GM12878 (cell line): ENCODE measurements around the gene PIRT. TPM values are rescaled to one million over a fixed set of nuclear protein-coding genes. Genes with fewer than 3 reads are reported as not detected.

ENCODE experiments used
- ATAC-seq: fragments of 200-7000 bp; cut with Tn5 transposase; 3 replicates; pipeline ENCODE4 v1.9.1; 2020; ENCODE audit warnings: mild to moderate bottlenecking, moderate library complexity
- BruUV-seq: library from RNA; stranded (reverse); fragments of 400-500 nt; replicated peaks from 2 replicates; lab custom pipeline; 2021; lab: Mats Ljungman, UMichigan
- CTCF ChIA-PET: fragments of 300-600 bp; sonication (Branson Sonifier 250); formaldehyde crosslinking; extraction: SDS; loops from one replicate; lab custom pipeline; 2021; ENCODE audit warnings: inconsistent platforms; lab: Yijun Ruan, JAX
- POLR2A ChIA-PET: fragments of 350-600 bp; formaldehyde crosslinking; extraction: SDS; loops from one replicate; lab custom pipeline; 2021; ENCODE audit warnings: inconsistent platforms; lab: Charles Lee
- RAD21 ChIA-PET: fragments of 300-600 bp; sonication (Branson Sonifier 250); formaldehyde crosslinking; loops from one replicate; lab custom pipeline; 2023; ENCODE audit warnings: antibody characterized with exemption; ENCODE audit not compliant: unreplicated experiment; lab: Charles Lee
- SMC1A ChIA-PET: fragments of 300-600 bp; sonication (Branson Sonifier 250); formaldehyde crosslinking; loops from one replicate; lab custom pipeline; 2023; ENCODE audit not compliant: unreplicated experiment, uncharacterized antibody; lab: Charles Lee
- DNase-seq: peaks from one replicate; pipeline ENCODE4 v3.0.0-alpha.2; 2011; ENCODE audit warnings: low read depth, low spot score
- FAIRE-seq: peaks from 3 replicates; lab custom pipeline; 2011; peaks lifted over from hg19 to GRCh38; lab: Jason Lieb, UNC
- H2AFZ ChIP-seq: 2 replicates; pipeline ENCODE4 v1.6.0; 2011; ENCODE audit warnings: low read depth, low read length, control low read depth; ENCODE audit not compliant: control insufficient read depth
- H3K27ac ChIP-seq: 2 replicates; pipeline ENCODE4 v1.5.1; 2011; ENCODE audit warnings: control low read depth; ENCODE audit not compliant: control insufficient read depth, insufficient read depth
- H3K27me3 ChIP-seq, 2 experiments: replicated peaks in 1 of 2; 2 replicates each; pipeline versions ENCODE4 v1.6.0 to v1.6.1; 2011; ENCODE audit warnings: low read length in 1 of 2; ENCODE audit not compliant: control insufficient read depth in 2 of 2, insufficient read depth in 2 of 2
- H3K36me3 ChIP-seq, 2 experiments: 2 replicates each; pipeline ENCODE4 v1.5.1; 2011; ENCODE audit warnings: low read length in 1 of 2; ENCODE audit not compliant: control insufficient read depth in 2 of 2, insufficient read depth in 2 of 2
- H3K4me1 ChIP-seq: 2 replicates; pipeline ENCODE4 v1.6.1; 2011; ENCODE audit warnings: mild to moderate bottlenecking, low read length, moderate library complexity, mixed read lengths; ENCODE audit not compliant: control insufficient read depth, insufficient read depth
- H3K4me2 ChIP-seq: 2 replicates; pipeline ENCODE4 v1.6.0; 2011; ENCODE audit warnings: control low read depth; ENCODE audit not compliant: control insufficient read depth, insufficient read depth
- H3K4me3 ChIP-seq: fragments of 200-600 bp; sonication (generic); 2 replicates; pipeline ENCODE4 v1.5.1; 2016
- H3K79me2 ChIP-seq: 2 replicates; pipeline ENCODE4 v1.6.0; 2011; ENCODE audit warnings: low read length; ENCODE audit not compliant: control insufficient read depth, insufficient read depth
- H3K9ac ChIP-seq: 2 replicates; pipeline ENCODE4 v1.8.0; 2011; ENCODE audit warnings: low read length, control low read depth, mixed read lengths; ENCODE audit not compliant: control insufficient read depth, insufficient read depth
- H3K9me3 ChIP-seq: replicated peaks from 3 replicates; pipeline ENCODE4 v1.5.1; 2011; ENCODE audit warnings: mild to moderate bottlenecking, low read length; ENCODE audit not compliant: control insufficient read depth, insufficient read depth
- H4K20me1 ChIP-seq: 2 replicates; pipeline ENCODE4 v1.6.0; 2011; ENCODE audit not compliant: control insufficient read depth, insufficient read depth
- BCL11A ChIP-seq: IDR thresholded peaks from 2 replicates; pipeline ENCODE4 v1.6.1; 2011; ENCODE audit warnings: low read depth, low read length
- DPF2 ChIP-seq: fragments of 450-650 bp; IDR thresholded peaks from 2 replicates; pipeline ENCODE4 v1.6.1; 2017; ENCODE audit warnings: mild to moderate bottlenecking
- FOS ChIP-seq: IDR thresholded peaks from 3 replicates; pipeline ENCODE4 v1.6.1; 2011; ENCODE audit warnings: borderline replicate concordance; ENCODE audit not compliant: insufficient read length; ENCODE audit errors: extremely low read depth
- KDM1A ChIP-seq: fragments of 200-600 bp; sonication (generic); IDR thresholded peaks from 2 replicates; pipeline ENCODE4 v1.6.1; 2016; ENCODE audit warnings: borderline replicate concordance
- KLF5 ChIP-seq: fragments of 450-650 bp; IDR thresholded peaks from 2 replicates; pipeline ENCODE4 v1.6.1; 2014; ENCODE audit warnings: mild to moderate bottlenecking; ENCODE audit not compliant: partially characterized antibody
- LARP7 ChIP-seq: fragments of 450-650 bp; IDR thresholded peaks from 2 replicates; pipeline ENCODE4 v1.6.1; 2017; ENCODE audit warnings: mild to moderate bottlenecking
- MEF2B ChIP-seq: fragments of 450-650 bp; IDR thresholded peaks from 2 replicates; pipeline ENCODE4 v1.6.1; 2018; ENCODE audit warnings: mild to moderate bottlenecking, moderate library complexity; ENCODE audit not compliant: partially characterized antibody, poor library complexity, severe bottlenecking
- MYC ChIP-seq: IDR thresholded peaks from 2 replicates; pipeline ENCODE4 v1.6.1; 2011; ENCODE audit warnings: mild to moderate bottlenecking, low read length, moderate library complexity, inconsistent platforms; ENCODE audit not compliant: insufficient read depth, insufficient replicate concordance, insufficient read length, severe bottlenecking
- NFYA ChIP-seq: IDR thresholded peaks from 2 replicates; pipeline ENCODE4 v1.6.1; 2011; ENCODE audit warnings: low read depth, mild to moderate bottlenecking, low read length, improper control_type of control experiment, borderline replicate concordance
- NR2F1 ChIP-seq: fragments of 450-650 bp; conservative IDR thresholded peaks from 2 replicates; pipeline ENCODE4 v1.6.1; 2017; ENCODE audit warnings: mild to moderate bottlenecking
- SP1 ChIP-seq: IDR thresholded peaks from one replicate; pipeline ENCODE4 v1.6.1; 2011; ENCODE audit warnings: low read depth, low read length
- WRNIP1 ChIP-seq: IDR thresholded peaks from 2 replicates; pipeline ENCODE4 v1.6.1; 2011; ENCODE audit warnings: low read depth, low read length, improper control_type of control experiment, borderline replicate concordance
- WGBS: methylation state at CpG from one replicate; pipeline ENCODE4 v1.1.6; 2016; ENCODE audit warnings: low lambda C conversion rate; ENCODE audit not compliant: insufficient replicate concordance, insufficient coverage; ENCODE audit errors: missing lambda C conversion rate; 5-methylcytosine and 5-hydroxymethylcytosine counted together
- in situ Hi-C: fragments of 300-500 bp; cut with MboI; formaldehyde crosslinking; loops from 9 replicates; pipeline ENCODE4 v1.14.3; 2018; ENCODE audit warnings: mixed read lengths
- intact Hi-C: fragments of 100-400 bp; cut with micrococcal nuclease; formaldehyde crosslinking; loops from one replicate; pipeline ENCODE4 v1.14.2; 2022; ENCODE audit not compliant: unreplicated experiment
- polyA plus RNA-seq, 11 experiments: library from polyadenylated mRNA; depleted of rRNA in 4 of 11; unstranded in 6 of 11; stranded (reverse) in 5 of 11; fragments of >200 nt; fragmentation: Nextera tagmentation in 4 of 11; fragmentation: Illumina TruSeq in 1 of 11; extraction: Ambion mirVana in 4 of 11; extraction: Trizol in 1 of 11; gene quantifications; 1 replicate in 1 of 11; 2 replicates in 10 of 11; pipeline versions ENCODE4 v1.2.1 to v1.2.3, GENCODE V29; 2011 to 2016; ENCODE audit warnings: inconsistent platforms in 2 of 11, missing spikeins in 2 of 11, low read depth in 1 of 11
- total RNA-seq, 4 experiments: library from RNA; depleted of rRNA in 3 of 4; stranded (reverse); fragments of >200 nt in 3 of 4; fragmentation: Illumina TruSeq in 1 of 4; extraction: Trizol in 1 of 4; gene quantifications; 2 replicates each; pipeline versions ENCODE4 v1.2.1 to v1.2.3, GENCODE V29; 2013 to 2021
- TF ChIP-seq, protein P1 (sequence below): fragments of 450-650 bp; formaldehyde crosslinking; IDR thresholded peaks from 2 replicates; pipeline ENCODE4 v1.5.0; 2022; ENCODE audit warnings: mild to moderate bottlenecking, missing genetic modification characterization
- TF ChIP-seq, protein P2 (sequence below): fragments of 450-650 bp; IDR thresholded peaks from 2 replicates; pipeline ENCODE4 v1.6.1; 2017; ENCODE audit warnings: mild to moderate bottlenecking, low read depth, inconsistent platforms; ENCODE audit not compliant: poor library complexity, severe bottlenecking
- TF ChIP-seq, protein P3 (sequence below): IDR thresholded peaks from 2 replicates; pipeline ENCODE4 v1.6.1; 2012; ENCODE audit warnings: low read depth, low read length, improper control_type of control experiment

The PIRT gene
- total and polyA plus RNA-seq, 10 of the 15 experiments (the other 5 are each of a cell fraction or from before 2014, with no cell fraction given) = not detected

DNA sequence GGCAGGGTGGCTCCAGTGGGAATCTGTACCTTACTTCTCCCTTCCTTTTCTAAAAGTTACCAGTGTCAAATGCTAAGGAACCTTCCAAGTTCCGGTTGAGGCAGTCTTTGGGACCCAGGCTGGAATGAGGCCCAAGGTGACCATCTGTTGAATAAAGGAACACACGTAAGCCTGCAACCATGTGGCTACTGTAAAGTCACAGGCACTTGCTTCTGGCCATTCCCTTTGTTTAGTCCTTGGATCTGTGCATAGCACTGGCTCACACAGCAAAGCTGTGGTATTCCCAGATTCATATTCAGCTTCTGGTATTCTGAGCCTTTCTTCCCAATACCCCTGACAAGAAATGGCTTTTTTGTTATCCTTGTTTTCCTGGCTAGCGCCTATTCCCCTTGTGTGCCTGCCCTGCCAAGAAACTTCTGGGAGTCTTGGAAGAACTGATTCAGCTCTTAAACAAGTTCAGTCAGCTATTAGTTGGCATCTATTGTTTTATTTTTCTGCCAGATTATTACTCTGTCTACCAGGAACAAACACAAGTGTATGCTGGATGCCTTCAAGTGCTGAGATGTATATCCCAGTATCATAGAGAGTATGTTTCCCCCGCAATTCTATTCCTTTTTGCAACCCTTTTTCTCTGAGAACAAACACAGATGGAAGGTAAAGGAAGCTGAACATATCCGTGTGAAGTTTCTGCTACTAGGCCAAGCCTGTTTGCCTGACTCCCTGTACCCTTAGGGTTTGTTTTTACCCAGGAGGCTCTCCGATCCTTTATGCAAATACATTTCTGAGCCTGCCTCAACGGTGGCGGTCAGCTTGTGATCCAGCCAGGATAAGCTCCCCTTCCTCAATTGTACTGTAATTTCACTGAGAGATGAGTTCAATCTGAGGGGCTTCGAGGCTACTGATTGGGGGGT is 47.1 kb downstream of the PIRT start:
- RAD21 ChIA-PET = no interaction called here
- CTCF ChIA-PET = interaction anchor here (1.1 to 2.2 kb wide), 2 partner anchors 144 to 174 kb away, joined by 5 to 8 read pairs; no protein-coding TSS in a partner anchor
- DNase-seq = no peak
- H3K9ac ChIP-seq = no peak overlapping the region
- no peaks in the 10 kb centered on the region for H3K36me3 ChIP-seq
- no TSS peak for BruUV-seq
- SMC1A ChIA-PET = interaction anchor here (0.6 kb wide), 1 partner anchor 19 kb away, joined by 4 read pairs; no protein-coding TSS in a partner anchor
- no peak for ATAC-seq
- H2AFZ ChIP-seq = no peak overlapping the region
- no peaks in the 10 kb centered on the region for H3K27me3 ChIP-seq
- no peaks in the 10 kb centered on the region for H4K20me1 ChIP-seq
- no peaks in the 10 kb centered on the region for H3K4me1 ChIP-seq
- intact Hi-C loops = no loop called here
- no peak overlapping the region for H3K4me3 ChIP-seq
- no peaks in the 10 kb centered on the region for H3K9me3 ChIP-seq
- FAIRE-seq = no peak
- in situ Hi-C loops = no loop called here
- POLR2A ChIA-PET = interaction anchor here (0.6 kb wide), 1 partner anchor 17 kb away, joined by 4 read pairs; no protein-coding TSS in a partner anchor
- H3K27ac ChIP-seq = no peak overlapping the region
- 34% methylated on average over 9 of the region's 9 CpGs for WGBS
- no peaks in the 10 kb centered on the region for H3K79me2 ChIP-seq
- no peak overlapping the region for H3K4me2 ChIP-seq
- TF ChIP-seq BCL11A (no peak), KDM1A (no peak), MEF2B (no peak), SP1 (no peak), DPF2 (no peak), MYC (no peak), FOS (no peak), LARP7 (no peak), KLF5 (no peak), WRNIP1 (no peak), NFYA (no peak), NR2F1 (no peak)
- TF ChIP-seq, protein P1, sequence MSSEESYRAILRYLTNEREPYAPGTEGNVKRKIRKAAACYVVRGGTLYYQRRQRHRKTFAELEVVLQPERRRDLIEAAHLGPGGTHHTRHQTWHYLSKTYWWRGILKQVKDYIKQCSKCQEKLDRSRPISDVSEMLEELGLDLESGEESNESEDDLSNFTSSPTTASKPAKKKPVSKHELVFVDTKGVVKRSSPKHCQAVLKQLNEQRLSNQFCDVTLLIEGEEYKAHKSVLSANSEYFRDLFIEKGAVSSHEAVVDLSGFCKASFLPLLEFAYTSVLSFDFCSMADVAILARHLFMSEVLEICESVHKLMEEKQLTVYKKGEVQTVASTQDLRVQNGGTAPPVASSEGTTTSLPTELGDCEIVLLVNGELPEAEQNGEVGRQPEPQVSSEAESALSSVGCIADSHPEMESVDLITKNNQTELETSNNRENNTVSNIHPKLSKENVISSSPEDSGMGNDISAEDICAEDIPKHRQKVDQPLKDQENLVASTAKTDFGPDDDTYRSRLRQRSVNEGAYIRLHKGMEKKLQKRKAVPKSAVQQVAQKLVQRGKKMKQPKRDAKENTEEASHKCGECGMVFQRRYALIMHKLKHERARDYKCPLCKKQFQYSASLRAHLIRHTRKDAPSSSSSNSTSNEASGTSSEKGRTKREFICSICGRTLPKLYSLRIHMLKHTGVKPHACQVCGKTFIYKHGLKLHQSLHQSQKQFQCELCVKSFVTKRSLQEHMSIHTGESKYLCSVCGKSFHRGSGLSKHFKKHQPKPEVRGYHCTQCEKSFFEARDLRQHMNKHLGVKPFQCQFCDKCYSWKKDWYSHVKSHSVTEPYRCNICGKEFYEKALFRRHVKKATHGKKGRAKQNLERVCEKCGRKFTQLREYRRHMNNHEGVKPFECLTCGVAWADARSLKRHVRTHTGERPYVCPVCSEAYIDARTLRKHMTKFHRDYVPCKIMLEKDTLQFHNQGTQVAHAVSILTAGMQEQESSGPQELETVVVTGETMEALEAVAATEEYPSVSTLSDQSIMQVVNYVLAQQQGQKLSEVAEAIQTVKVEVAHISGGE (CRISPR knock-in tag) = no peak
- TF ChIP-seq, protein P2, sequence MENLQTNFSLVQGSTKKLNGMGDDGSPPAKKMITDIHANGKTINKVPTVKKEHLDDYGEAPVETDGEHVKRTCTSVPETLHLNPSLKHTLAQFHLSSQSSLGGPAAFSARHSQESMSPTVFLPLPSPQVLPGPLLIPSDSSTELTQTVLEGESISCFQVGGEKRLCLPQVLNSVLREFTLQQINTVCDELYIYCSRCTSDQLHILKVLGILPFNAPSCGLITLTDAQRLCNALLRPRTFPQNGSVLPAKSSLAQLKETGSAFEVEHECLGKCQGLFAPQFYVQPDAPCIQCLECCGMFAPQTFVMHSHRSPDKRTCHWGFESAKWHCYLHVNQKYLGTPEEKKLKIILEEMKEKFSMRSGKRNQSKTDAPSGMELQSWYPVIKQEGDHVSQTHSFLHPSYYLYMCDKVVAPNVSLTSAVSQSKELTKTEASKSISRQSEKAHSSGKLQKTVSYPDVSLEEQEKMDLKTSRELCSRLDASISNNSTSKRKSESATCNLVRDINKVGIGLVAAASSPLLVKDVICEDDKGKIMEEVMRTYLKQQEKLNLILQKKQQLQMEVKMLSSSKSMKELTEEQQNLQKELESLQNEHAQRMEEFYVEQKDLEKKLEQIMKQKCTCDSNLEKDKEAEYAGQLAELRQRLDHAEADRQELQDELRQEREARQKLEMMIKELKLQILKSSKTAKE = no peak
- TF ChIP-seq, protein P3, sequence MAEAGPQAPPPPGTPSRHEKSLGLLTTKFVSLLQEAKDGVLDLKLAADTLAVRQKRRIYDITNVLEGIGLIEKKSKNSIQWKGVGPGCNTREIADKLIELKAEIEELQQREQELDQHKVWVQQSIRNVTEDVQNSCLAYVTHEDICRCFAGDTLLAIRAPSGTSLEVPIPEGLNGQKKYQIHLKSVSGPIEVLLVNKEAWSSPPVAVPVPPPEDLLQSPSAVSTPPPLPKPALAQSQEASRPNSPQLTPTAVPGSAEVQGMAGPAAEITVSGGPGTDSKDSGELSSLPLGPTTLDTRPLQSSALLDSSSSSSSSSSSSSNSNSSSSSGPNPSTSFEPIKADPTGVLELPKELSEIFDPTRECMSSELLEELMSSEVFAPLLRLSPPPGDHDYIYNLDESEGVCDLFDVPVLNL = no peak
